ENCODE measurements around the gene PDPK1.
"Not testable (repeated sequence)": the region's sequence is repeated elsewhere in the genome, so short reads cannot be mapped to it uniquely, and the experiment has no call there.

- TF ChIP-seq, protein P1, sequence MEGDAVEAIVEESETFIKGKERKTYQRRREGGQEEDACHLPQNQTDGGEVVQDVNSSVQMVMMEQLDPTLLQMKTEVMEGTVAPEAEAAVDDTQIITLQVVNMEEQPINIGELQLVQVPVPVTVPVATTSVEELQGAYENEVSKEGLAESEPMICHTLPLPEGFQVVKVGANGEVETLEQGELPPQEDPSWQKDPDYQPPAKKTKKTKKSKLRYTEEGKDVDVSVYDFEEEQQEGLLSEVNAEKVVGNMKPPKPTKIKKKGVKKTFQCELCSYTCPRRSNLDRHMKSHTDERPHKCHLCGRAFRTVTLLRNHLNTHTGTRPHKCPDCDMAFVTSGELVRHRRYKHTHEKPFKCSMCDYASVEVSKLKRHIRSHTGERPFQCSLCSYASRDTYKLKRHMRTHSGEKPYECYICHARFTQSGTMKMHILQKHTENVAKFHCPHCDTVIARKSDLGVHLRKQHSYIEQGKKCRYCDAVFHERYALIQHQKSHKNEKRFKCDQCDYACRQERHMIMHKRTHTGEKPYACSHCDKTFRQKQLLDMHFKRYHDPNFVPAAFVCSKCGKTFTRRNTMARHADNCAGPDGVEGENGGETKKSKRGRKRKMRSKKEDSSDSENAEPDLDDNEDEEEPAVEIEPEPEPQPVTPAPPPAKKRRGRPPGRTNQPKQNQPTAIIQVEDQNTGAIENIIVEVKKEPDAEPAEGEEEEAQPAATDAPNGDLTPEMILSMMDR (IDR thresholded peaks at IDR 0.05) = not testable (repeated sequence)
- not testable (repeated sequence) for TF ChIP-seq ZFX (IDR thresholded peaks at IDR 0.05; ENCODE audit: borderline replicate concordance)
These were observed 69.0 kb downstream of the PDPK1 start for GRCh38 chr16:2606820-2607219.
